Activated B cell treated with CpG ODN at 0.5 μM for 24 hours (primary cell): ENCODE measurements around the gene LIPG. TPM values are rescaled to one million over a fixed set of nuclear protein-coding genes. Genes with fewer than 3 reads are reported as not detected.
"Not testable (repeated sequence)": the region's sequence is repeated elsewhere in the genome, so short reads cannot be mapped to it uniquely, and the experiment has no call there.

Experiments
- ATAC-seq: fragments of 200-7000 bp; cut with Tn5 transposase; one replicate; pipeline ENCODE4 v1.10.0; 2021; ENCODE audit warnings: low read depth, mild to moderate bottlenecking, moderate library complexity
- CTCF ChIA-PET: fragments of 350-600 bp; sonication (Branson Sonifier 250); formaldehyde crosslinking; loops from one replicate; lab custom pipeline; 2021; ENCODE audit warnings: antibody characterized with exemption; lab: Charles Lee
- POLR2A ChIA-PET: fragments of 350-600 bp; sonication (Branson Sonifier 250); formaldehyde crosslinking; loops from one replicate; lab custom pipeline; 2021; ENCODE audit warnings: antibody characterized with exemption; lab: Charles Lee
- DNase-seq: peaks from one replicate; pipeline ENCODE4 v3.0.0; 2022
- H3K27ac Mint-ChIP-seq: one replicate; pipeline ENCODE4 v1.8.0; 2020; ENCODE audit warnings: mixed read lengths
- H3K27me3 Mint-ChIP-seq: one replicate; pipeline ENCODE4 v1.8.0; 2021; ENCODE audit warnings: mixed read lengths
- H3K36me3 Mint-ChIP-seq: one replicate; pipeline ENCODE4 v1.8.0; 2021; ENCODE audit warnings: low read depth, mixed read lengths
- H3K4me1 Mint-ChIP-seq: one replicate; pipeline ENCODE4 v1.8.0; 2021; ENCODE audit warnings: mixed read lengths
- H3K4me3 Mint-ChIP-seq: one replicate; pipeline ENCODE4 v1.8.0; 2020; ENCODE audit warnings: mild to moderate bottlenecking, mixed read lengths
- H3K9me3 Mint-ChIP-seq: one replicate; pipeline ENCODE4 v1.8.0; 2020; ENCODE audit warnings: mixed read lengths
- intact Hi-C: fragments of 100-400 bp; cut with micrococcal nuclease; formaldehyde crosslinking; loops from one replicate; pipeline ENCODE4 v1.15.1; 2024
- total RNA-seq: library from RNA; stranded (reverse); gene quantifications from 2 replicates; pipeline ENCODE4 v1.2.3, GENCODE V29; 2022
- TF ChIP-seq, protein P1 (sequence below): fragments of 200-600 bp; IDR thresholded peaks from one replicate; pipeline ENCODE4 v1.8.0; 2022; ENCODE audit warnings: antibody characterized with exemption, mild to moderate bottlenecking

Gene LIPG
- total RNA-seq, 1 donor from 2014 or later = 0.29 TPM

DNA sequence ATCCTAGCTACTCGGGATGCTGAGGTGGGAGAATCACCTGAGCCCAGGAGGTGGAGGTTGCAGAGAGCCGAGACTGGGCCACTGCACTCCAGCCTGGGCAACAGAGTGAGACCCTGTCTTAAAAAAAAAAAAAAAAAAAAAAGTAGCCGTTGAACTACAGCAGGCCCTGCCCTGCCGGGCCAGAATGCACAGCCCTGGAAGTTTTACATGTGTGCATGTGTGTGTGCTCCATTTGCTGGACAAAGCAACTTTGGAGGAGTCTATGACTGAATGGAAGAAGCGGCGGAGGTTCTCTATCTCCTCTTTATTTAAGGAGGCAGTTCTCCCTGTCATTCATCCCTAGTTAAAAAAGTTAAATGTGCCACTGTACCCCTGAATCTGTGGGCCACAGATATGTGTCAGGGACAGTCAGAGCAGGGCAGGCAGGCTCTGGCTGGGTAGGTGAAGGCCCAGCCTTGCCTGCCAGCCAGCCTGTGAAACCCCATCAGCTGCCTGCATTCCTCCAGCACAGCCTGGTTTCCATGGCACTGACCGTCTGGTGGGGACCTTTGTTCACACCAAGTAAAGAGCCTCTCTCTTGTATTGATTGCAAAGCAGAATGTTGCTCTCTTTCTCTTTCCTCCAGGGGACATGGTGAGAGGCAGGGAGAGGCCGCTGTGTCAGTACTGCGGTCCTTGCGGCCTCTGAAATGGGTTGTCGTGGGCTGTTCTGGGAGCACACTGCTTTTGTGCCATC lies 10.9 kb downstream of the LIPG start:
- Mint-ChIP-seq H3K27ac (no peak overlapping the region), H3K9me3 (no peaks in the 10 kb centered on the region), H3K36me3 (no peaks in the 10 kb centered on the region), H3K4me3 (no peak overlapping the region), H3K4me1 (no peaks in the 10 kb centered on the region), H3K27me3 (peaks cover 9% of the 10 kb centered on the region)
- intact Hi-C loops = no loop called here
- ChIA-PET POLR2A (no interaction called here), CTCF (no interaction called here)
- no peak for DNase-seq
- no peak for ATAC-seq
- TF ChIP-seq, protein P1, sequence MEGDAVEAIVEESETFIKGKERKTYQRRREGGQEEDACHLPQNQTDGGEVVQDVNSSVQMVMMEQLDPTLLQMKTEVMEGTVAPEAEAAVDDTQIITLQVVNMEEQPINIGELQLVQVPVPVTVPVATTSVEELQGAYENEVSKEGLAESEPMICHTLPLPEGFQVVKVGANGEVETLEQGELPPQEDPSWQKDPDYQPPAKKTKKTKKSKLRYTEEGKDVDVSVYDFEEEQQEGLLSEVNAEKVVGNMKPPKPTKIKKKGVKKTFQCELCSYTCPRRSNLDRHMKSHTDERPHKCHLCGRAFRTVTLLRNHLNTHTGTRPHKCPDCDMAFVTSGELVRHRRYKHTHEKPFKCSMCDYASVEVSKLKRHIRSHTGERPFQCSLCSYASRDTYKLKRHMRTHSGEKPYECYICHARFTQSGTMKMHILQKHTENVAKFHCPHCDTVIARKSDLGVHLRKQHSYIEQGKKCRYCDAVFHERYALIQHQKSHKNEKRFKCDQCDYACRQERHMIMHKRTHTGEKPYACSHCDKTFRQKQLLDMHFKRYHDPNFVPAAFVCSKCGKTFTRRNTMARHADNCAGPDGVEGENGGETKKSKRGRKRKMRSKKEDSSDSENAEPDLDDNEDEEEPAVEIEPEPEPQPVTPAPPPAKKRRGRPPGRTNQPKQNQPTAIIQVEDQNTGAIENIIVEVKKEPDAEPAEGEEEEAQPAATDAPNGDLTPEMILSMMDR = no peak

DNA sequence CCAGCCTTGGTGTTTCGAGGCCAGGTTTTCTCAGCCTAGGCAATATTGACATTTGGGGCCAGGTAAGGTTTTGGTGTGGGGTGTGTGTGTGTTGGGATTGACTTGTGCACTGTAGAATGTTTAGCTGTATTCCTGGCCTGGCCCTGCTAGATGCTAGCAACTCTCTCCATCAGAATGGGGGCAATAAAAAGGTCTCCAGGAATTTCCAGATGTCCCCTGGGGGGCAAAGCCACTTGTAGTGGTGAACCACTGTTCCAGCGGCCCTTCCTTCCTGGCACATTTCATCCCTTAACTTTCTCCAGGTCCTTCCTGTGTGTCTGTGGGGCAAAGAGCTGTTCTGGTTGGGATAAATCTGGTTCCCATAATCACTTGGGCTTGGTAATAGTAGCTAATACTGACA lies 12.0 kb downstream of the LIPG start:
- ChIA-PET POLR2A (no interaction called here), CTCF (no interaction called here)
- H3K36me3 Mint-ChIP-seq = no peaks in the 10 kb centered on the region
- intact Hi-C loops = no loop called here
- no peaks in the 10 kb centered on the region for H3K4me1 Mint-ChIP-seq
- no peak overlapping the region for H3K4me3 Mint-ChIP-seq
- no peak overlapping the region for H3K27ac Mint-ChIP-seq
- peaks cover 8% of the 10 kb centered on the region for H3K27me3 Mint-ChIP-seq
- DNase-seq = no peak
- TF ChIP-seq, protein P1 = no peak
- no peaks in the 10 kb centered on the region for H3K9me3 Mint-ChIP-seq
- no peak for ATAC-seq

DNA sequence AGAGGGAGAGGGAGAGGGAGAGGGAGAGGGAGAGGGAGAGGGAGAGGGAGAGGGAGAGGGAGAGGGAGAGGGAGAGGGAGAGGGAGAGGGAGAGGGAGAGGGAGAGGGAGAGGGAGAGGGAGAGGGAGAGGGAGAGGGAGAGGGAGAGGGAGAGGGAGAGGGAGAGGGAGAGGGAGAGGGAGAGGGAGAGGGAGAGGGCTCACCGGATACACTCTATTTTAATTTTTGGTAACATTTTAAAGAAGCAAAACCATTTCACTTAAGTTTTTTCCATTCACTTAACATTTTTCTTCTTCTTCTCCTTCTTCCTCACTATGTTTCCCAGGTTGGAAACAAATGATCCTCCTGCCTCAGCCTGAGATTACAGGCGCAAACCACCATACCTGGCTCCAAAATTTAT lies 17.2 kb downstream of the LIPG start:
- CTCF ChIA-PET, POLR2A ChIA-PET, H3K27ac Mint-ChIP-seq, H3K36me3 Mint-ChIP-seq, H3K4me1 Mint-ChIP-seq, ATAC-seq, H3K4me3 Mint-ChIP-seq, DNase-seq, H3K9me3 Mint-ChIP-seq, intact Hi-C loops: not testable (repeated sequence)
- peaks cover 17% of the 10 kb centered on the region for H3K27me3 Mint-ChIP-seq

DNA sequence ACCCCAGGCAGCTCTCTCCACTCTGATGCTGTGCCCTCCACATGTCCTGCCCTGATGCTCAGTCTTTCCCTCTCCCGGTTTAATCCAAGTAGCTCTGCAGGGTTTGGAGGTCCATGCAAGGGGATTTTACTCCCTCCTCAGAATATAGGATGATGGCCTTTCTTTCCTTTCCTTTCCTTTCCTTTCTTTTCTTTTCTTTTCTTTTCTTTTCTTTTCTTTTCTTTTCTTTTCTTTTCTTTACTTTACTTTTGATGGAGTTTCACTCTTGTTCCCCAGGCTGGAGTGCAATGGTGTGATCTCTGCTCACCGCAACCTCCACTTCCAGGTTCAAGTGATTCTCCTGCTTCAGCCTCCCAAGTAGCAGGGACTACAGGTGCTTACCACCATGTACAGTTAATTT lies 17.7 kb downstream of the LIPG start:
- intact Hi-C loops, H3K9me3 Mint-ChIP-seq, DNase-seq, H3K4me1 Mint-ChIP-seq, CTCF ChIA-PET, POLR2A ChIA-PET, H3K4me3 Mint-ChIP-seq, H3K36me3 Mint-ChIP-seq, ATAC-seq, H3K27ac Mint-ChIP-seq: not testable (repeated sequence)
- peaks cover 17% of the 10 kb centered on the region for H3K27me3 Mint-ChIP-seq

DNA sequence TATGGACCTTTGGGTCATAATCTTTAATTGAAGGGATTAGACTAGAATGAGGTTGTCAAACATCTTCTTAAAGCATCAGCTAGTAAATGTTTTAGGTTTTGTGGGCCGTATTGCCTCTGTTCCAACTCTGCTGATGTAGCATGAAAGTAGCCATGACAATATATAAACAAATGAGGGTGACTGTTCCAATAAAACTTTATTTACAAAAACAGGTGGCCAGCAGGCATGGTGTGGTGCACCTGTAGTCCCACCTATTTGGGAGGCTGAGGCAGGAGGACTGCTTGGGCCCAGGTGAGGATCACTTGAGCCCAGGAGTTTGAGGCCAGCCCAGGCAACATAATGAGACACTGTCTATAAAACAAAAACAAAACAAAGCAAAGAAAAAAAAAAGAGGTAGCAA lies 18.4 kb downstream of the LIPG start:
- intact Hi-C loops = no loop called here
- POLR2A ChIA-PET = interaction anchor here (0.6 kb wide), 1 partner anchor 24 kb away, joined by 3 read pairs; no protein-coding TSS in a partner anchor
- no peaks in the 10 kb centered on the region for H3K4me1 Mint-ChIP-seq
- H3K4me3 Mint-ChIP-seq = no peak overlapping the region
- TF ChIP-seq, protein P1 = no peak
- peaks cover 17% of the 10 kb centered on the region for H3K27me3 Mint-ChIP-seq
- no peak overlapping the region for H3K27ac Mint-ChIP-seq
- H3K36me3 Mint-ChIP-seq = no peaks in the 10 kb centered on the region
- no peak for ATAC-seq
- no peak for DNase-seq
- CTCF ChIA-PET = no interaction called here
- H3K9me3 Mint-ChIP-seq = no peaks in the 10 kb centered on the region

DNA sequence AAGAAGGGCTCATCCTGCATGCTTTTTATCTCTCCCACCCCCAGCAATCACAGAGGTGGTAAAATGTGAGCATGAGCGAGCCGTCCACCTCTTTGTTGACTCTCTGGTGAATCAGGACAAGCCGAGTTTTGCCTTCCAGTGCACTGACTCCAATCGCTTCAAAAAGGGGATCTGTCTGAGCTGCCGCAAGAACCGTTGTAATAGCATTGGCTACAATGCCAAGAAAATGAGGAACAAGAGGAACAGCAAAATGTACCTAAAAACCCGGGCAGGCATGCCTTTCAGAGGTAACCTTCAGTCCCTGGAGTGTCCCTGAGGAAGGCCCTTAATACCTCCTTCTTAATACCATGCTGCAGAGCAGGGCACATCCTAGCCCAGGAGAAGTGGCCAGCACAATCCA lies 19.5 kb downstream of the LIPG start:
- ATAC-seq = no peak
- TF ChIP-seq, protein P1 = no peak
- intact Hi-C loops = no loop called here
- H3K4me3 Mint-ChIP-seq = no peak overlapping the region
- POLR2A ChIA-PET = no interaction called here
- no peaks in the 10 kb centered on the region for H3K9me3 Mint-ChIP-seq
- no peaks in the 10 kb centered on the region for H3K36me3 Mint-ChIP-seq
- CTCF ChIA-PET = no interaction called here
- H3K4me1 Mint-ChIP-seq = no peaks in the 10 kb centered on the region
- peaks cover 17% of the 10 kb centered on the region for H3K27me3 Mint-ChIP-seq
- DNase-seq = no peak
- H3K27ac Mint-ChIP-seq = no peak overlapping the region
